ENCODE results near the gene HOXC10.

HOXC10 gene

GRCh38 chr12:53966385-53967133, 18.4 kb upstream of the HOXC10 start:
- no peaks in the 10 kb centered on the region for H3K4me1 ChIP-seq (ENCODE audit: control insufficient read depth, insufficient read depth, low read length)
- H3K4me3 ChIP-seq (ENCODE audit: low read length): no peak overlapping the region
- H3K9me3 ChIP-seq (ENCODE audit: control insufficient read depth, insufficient read depth, low read length): no peaks in the 10 kb centered on the region
- H3K36me3 ChIP-seq (ENCODE audit: control insufficient read depth, insufficient read depth, low read length): no peaks in the 10 kb centered on the region
- peaks cover 94% of the 10 kb centered on the region for H3K27me3 ChIP-seq (ENCODE audit: control insufficient read depth, insufficient read depth, low read length)
- WGBS (ENCODE audit: insufficient coverage, insufficient read length): no CpG with 5 or more reads among the region's 36 CpGs
- H3K27ac ChIP-seq (ENCODE audit: low read length): no peak overlapping the region
- DNase-seq (ENCODE audit: low read depth, low spot score): no peak

DNA sequence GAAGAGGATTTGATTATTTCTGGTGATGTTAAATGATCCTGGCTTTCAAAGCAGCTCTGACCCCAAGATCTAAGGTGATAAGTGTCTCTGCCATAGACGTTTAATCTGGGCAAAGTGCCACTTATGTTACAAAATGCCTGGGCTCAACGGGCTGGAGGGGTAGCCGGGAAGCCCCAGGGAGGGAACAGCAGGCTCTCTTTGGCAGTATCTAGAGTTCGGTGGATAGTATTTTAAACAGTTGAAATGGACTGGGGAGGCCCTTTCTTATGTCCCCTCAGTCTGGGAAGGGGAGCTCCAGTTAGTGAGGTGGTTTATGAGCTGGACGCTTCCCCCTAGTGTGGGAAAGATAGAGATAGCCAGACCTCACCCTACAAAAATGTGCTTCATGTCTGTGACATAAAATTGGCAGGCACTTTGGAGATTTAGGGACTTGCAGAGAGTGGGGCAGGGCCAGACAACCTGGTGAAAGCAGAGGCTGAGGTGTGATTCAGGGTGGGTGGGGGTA, 17.5 kb upstream of the HOXC10 start:
- H3K27ac ChIP-seq (ENCODE audit: low read length): no peak overlapping the region
- no peaks in the 10 kb centered on the region for H3K36me3 ChIP-seq (ENCODE audit: control insufficient read depth, insufficient read depth, low read length)
- no peaks in the 10 kb centered on the region for H3K9me3 ChIP-seq (ENCODE audit: control insufficient read depth, insufficient read depth, low read length)
- H3K27me3 ChIP-seq (ENCODE audit: control insufficient read depth, insufficient read depth, low read length): peaks cover 95% of the 10 kb centered on the region
- H3K4me3 ChIP-seq (ENCODE audit: low read length): no peak overlapping the region
- WGBS (ENCODE audit: insufficient coverage, insufficient read length): no CpG with 5 or more reads among the region's 5 CpGs
- no peak for DNase-seq (ENCODE audit: low read depth, low spot score)
- H3K4me1 ChIP-seq (ENCODE audit: control insufficient read depth, insufficient read depth, low read length): no peaks in the 10 kb centered on the region

DNA sequence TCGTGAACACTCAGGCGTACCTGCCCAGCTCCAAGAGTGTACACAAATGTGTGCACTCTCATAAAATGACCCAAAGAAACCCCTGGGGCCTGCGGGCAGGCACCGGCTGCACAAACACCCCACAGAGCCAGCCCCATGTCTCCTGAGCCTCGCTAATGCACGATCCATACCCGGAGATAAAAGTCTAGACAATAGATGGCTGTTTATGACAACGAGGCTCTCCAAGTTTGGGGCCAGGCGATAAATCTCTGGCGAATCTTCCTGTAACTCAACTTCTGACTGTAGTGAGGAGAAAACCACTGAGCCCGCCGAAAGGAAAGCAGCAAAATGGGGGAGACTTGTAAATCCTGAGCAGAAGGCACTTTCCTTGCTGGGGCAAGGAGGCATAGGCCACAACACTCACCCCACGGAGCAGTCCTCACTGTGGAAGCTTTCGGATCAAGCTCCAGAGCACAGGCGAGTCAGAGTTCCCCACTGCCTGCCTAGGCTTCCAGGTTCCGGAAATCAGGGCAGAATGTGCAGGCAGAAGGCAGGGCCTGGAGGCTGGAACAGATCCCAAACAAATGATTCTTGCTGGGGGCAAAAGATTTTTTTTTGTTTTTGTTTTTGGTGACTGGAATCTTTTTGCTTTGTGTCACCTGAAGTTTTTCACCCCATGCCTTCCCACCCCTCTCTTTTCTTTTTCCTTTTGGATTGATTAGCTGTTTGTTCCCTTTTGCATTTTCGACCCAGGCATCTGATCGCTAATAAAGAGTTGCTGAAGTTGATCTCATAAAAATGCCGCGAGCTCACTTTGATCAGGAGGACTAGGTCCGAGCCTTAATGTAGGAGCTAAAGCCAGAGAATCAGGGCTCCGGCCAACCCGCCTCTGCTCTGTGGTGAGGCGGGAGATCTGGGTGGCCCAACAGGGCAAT, 16.5 kb upstream of the HOXC10 start:
- WGBS (ENCODE audit: insufficient coverage, insufficient read length): no CpG with 5 or more reads among the region's 24 CpGs
- no peaks in the 10 kb centered on the region for H3K4me1 ChIP-seq (ENCODE audit: control insufficient read depth, insufficient read depth, low read length)
- no peak for DNase-seq (ENCODE audit: low read depth, low spot score)
- H3K4me3 ChIP-seq (ENCODE audit: low read length): no peak overlapping the region
- no peaks in the 10 kb centered on the region for H3K36me3 ChIP-seq (ENCODE audit: control insufficient read depth, insufficient read depth, low read length)
- H3K27me3 ChIP-seq (ENCODE audit: control insufficient read depth, insufficient read depth, low read length): peaks cover 95% of the 10 kb centered on the region
- H3K27ac ChIP-seq (ENCODE audit: low read length): no peak overlapping the region
- no peaks in the 10 kb centered on the region for H3K9me3 ChIP-seq (ENCODE audit: control insufficient read depth, insufficient read depth, low read length)

DNA sequence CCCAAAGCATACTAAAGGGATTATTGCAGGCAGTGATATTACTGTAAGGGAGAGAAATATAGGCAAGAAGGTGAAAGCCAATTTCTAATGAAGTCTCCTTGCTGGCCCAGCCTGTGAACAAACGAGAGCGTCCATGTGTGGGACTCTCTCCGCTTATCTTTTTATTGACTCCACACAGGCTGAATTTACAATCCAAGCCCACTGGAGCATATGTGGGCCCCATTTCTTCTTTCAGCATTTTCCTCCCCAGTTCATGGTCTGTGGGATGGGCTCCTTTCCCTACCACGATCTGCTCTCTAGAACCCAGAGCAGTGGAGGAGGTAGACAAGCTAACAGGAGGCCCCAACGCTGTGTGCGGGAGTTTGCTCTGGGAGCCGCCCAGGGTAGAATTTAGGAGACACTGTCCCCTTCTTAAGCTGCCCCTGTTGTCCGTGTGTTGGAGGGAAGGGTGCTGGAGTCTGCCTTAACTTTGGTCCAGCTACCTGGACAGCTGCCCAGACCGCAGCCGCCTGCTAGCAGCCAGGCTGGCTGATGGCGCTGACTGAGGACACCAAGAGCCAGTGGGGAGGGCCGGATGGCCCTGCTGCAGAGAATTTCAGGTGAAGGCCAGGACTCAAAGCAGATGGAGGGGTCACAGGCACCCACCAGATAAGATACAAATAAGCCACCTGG, 15.2 kb upstream of the HOXC10 start:
- no peak overlapping the region for H3K4me3 ChIP-seq (ENCODE audit: low read length)
- DNase-seq (ENCODE audit: low read depth, low spot score): no peak
- H3K4me1 ChIP-seq (ENCODE audit: control insufficient read depth, insufficient read depth, low read length): no peaks in the 10 kb centered on the region; the same call in 1 of the 2 replicates
- H3K9me3 ChIP-seq (ENCODE audit: control insufficient read depth, insufficient read depth, low read length): no peaks in the 10 kb centered on the region
- no CpG with 5 or more reads among the region's 12 CpGs for WGBS (ENCODE audit: insufficient coverage, insufficient read length)
- H3K27ac ChIP-seq (ENCODE audit: low read length): no peak overlapping the region
- H3K27me3 ChIP-seq (ENCODE audit: control insufficient read depth, insufficient read depth, low read length): peaks cover 94% of the 10 kb centered on the region
- H3K36me3 ChIP-seq (ENCODE audit: control insufficient read depth, insufficient read depth, low read length): no peaks in the 10 kb centered on the region

GRCh38 chr12:53970451-53970850, 14.5 kb upstream of the HOXC10 start:
- H3K36me3 ChIP-seq (ENCODE audit: control insufficient read depth, insufficient read depth, low read length): no peaks in the 10 kb centered on the region
- WGBS (ENCODE audit: insufficient coverage, insufficient read length): no CpG with 5 or more reads among the region's 4 CpGs
- H3K27me3 ChIP-seq (ENCODE audit: control insufficient read depth, insufficient read depth, low read length): peaks cover 94% of the 10 kb centered on the region
- no peaks in the 10 kb centered on the region; the same call in none of the 2 replicates for H3K4me1 ChIP-seq (ENCODE audit: control insufficient read depth, insufficient read depth, low read length)
- no peaks in the 10 kb centered on the region for H3K9me3 ChIP-seq (ENCODE audit: control insufficient read depth, insufficient read depth, low read length)
- no peak overlapping the region for H3K4me3 ChIP-seq (ENCODE audit: low read length)
- H3K27ac ChIP-seq (ENCODE audit: low read length): no peak overlapping the region
- DNase-seq (ENCODE audit: low read depth, low spot score): no peak

DNA sequence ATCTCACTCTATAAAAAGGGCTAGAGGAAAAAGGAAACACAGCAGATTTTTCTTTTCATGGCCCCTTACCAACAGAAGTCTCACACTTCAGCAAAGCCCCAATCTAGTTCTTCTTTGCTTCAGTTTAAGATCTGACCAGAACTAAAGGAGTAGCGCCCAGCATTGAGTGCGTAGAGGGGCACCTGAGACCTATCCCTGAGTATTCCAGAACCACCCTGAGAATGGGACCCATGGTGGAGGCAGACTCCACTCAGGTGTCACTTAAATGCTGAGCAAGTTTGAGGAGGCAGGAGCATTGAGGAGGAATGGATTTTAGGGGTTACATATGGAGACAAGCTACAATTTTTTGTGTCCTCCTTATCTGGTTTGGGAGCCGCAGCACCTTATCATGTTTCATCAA, 13.8 kb upstream of the HOXC10 start:
- H3K36me3 ChIP-seq (ENCODE audit: control insufficient read depth, insufficient read depth, low read length): no peaks in the 10 kb centered on the region
- no peaks in the 10 kb centered on the region; the same call in none of the 2 replicates for H3K4me1 ChIP-seq (ENCODE audit: control insufficient read depth, insufficient read depth, low read length)
- WGBS (ENCODE audit: insufficient coverage, insufficient read length): no CpG with 5 or more reads among the region's 3 CpGs
- peaks cover 99% of the 10 kb centered on the region for H3K27me3 ChIP-seq (ENCODE audit: control insufficient read depth, insufficient read depth, low read length)
- no peak overlapping the region for H3K27ac ChIP-seq (ENCODE audit: low read length)
- H3K4me3 ChIP-seq (ENCODE audit: low read length): no peak overlapping the region
- no peak for DNase-seq (ENCODE audit: low read depth, low spot score)
- H3K9me3 ChIP-seq (ENCODE audit: control insufficient read depth, insufficient read depth, low read length): no peaks in the 10 kb centered on the region

DNA sequence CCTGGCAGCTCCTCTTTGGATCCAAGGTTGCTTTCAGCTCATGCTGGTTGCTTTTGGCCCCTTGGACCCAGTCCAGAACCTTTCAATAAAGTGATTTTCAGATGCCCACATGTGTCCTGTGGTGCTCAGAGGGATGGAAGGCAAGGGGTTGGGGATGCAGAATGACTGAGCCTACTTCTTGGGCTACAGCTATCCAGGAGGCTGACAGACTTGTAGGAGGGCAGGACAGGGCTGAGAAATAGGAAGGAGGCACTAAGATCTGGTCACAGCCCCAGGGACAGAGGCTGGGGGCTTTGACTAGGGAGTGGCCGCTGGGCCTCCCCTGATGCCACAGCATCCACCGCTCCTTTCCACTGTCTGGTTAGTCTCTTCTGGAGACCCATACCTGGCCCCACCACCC, 13.3 kb upstream of the HOXC10 start:
- Histone ChIP-seq H3K27ac (ENCODE audit: low read length) (no peak overlapping the region), H3K36me3 (ENCODE audit: control insufficient read depth, insufficient read depth, low read length) (no peaks in the 10 kb centered on the region), H3K27me3 (ENCODE audit: control insufficient read depth, insufficient read depth, low read length) (peaks cover 99% of the 10 kb centered on the region), H3K4me3 (ENCODE audit: low read length) (no peak overlapping the region), H3K4me1 (ENCODE audit: control insufficient read depth, insufficient read depth, low read length) (no peaks in the 10 kb centered on the region; the same call in none of the 2 replicates), H3K9me3 (ENCODE audit: control insufficient read depth, insufficient read depth, low read length) (no peaks in the 10 kb centered on the region)
- no CpG with 5 or more reads among the region's 2 CpGs for WGBS (ENCODE audit: insufficient coverage, insufficient read length)
- DNase-seq (ENCODE audit: low read depth, low spot score): no peak

DNA sequence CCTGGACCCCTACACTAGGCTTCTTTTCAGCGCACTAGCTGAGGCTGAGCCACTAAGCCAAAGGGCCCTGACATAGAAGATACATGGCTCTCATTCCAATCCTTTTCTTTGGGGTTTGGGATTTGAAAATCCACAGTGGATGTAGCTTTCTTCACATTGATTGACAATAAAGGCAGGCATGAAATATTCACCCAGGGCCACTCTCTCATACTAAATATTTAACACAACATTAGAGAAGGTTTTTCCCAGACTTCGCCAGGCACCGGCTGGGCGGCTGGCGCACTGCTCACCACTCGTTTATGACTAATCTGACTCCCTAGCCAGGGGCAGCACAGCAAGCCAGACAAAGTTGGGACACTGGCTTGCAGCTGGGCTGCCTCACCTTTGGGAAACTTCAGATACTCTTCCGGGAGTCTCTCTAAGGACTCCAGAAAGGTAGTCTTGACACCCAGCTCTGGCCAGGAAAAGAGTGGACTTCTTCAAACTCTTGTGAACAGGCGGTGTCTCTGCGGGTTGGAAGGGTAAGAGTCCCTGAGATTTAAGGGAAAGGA, 12.7 kb upstream of the HOXC10 start:
- no peak for DNase-seq (ENCODE audit: low read depth, low spot score)

DNA sequence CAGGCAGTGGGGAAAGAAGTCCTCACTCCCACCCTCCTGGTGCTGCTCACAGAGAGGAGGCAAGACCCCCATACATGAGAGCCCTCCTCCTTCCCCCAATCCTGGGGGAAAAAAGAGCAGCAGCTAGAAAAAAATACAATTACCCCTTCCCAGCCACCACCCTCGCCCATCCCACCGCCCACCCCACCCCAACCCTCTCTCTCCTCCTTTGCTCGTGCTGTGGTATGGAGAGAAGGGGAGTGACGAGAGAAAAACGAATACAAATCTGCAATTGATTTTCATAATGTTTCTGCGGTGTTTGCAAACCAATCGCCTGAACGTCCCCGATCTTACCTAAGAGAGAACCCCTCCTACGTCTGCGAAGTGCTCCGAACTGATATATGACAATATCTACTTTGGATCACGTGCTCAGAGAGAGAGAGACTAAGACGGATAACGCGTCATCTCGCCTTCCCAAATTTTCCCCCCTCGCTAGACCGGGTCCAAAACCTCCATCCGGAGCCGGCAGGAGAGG, 12.2 kb upstream of the HOXC10 start, which contains the start of gene HOXC11:
HOXC11 (plus strand) TSS at position 405 of the 514 bp plus-strand sequence. CDS start 116 bp downstream, outside the sequence.
- DNase-seq (ENCODE audit: low read depth, low spot score): no peak
- Histone ChIP-seq H3K4me3 (ENCODE audit: low read length) (no peak within 1 kb of the TSS), H3K9me3 (ENCODE audit: control insufficient read depth, insufficient read depth, low read length) (no peaks in the 10 kb centered on the region), H3K4me1 (ENCODE audit: control insufficient read depth, insufficient read depth, low read length) (no peaks in the 10 kb centered on the region; the same call in none of the 2 replicates), H3K27me3 (ENCODE audit: control insufficient read depth, insufficient read depth, low read length) (peaks cover 99% of the 10 kb centered on the region), H3K27ac (ENCODE audit: low read length) (no peak within 1 kb of the TSS), H3K36me3 (ENCODE audit: control insufficient read depth, insufficient read depth, low read length) (no peaks in the 10 kb centered on the region)
- no CpG with 5 or more reads among the region's 21 CpGs for WGBS (ENCODE audit: insufficient coverage, insufficient read length)

More for the DNA sequence above, 12.7 kb upstream of the HOXC10 start:
- Histone ChIP-seq H3K9me3 (ENCODE audit: control insufficient read depth, insufficient read depth, low read length) (no peaks in the 10 kb centered on the region), H3K4me3 (ENCODE audit: low read length) (no peak overlapping the region), H3K27me3 (ENCODE audit: control insufficient read depth, insufficient read depth, low read length) (peaks cover 99% of the 10 kb centered on the region), H3K4me1 (ENCODE audit: control insufficient read depth, insufficient read depth, low read length) (no peaks in the 10 kb centered on the region; the same call in none of the 2 replicates), H3K36me3 (ENCODE audit: control insufficient read depth, insufficient read depth, low read length) (no peaks in the 10 kb centered on the region), H3K27ac (ENCODE audit: low read length) (no peak overlapping the region)
- no CpG with 5 or more reads among the region's 9 CpGs for WGBS (ENCODE audit: insufficient coverage, insufficient read length)
